Glutamatergic neuron (in vitro differentiated cells): ENCODE results near the gene MROH2B. TPM values are rescaled to one million over a fixed set of nuclear protein-coding genes. Genes with fewer than 3 reads are reported as not detected.

Source experiments
- DNase-seq: peaks from one replicate; pipeline ENCODE4 v3.0.0; 2022
- H3K27ac Mint-ChIP-seq: one replicate; pipeline ENCODE4 v1.8.0; 2020; ENCODE audit warnings: mild to moderate bottlenecking, mixed read lengths, inconsistent platforms; ENCODE audit not compliant: unreplicated experiment
- H3K27me3 Mint-ChIP-seq: one replicate; pipeline ENCODE4 v1.8.0; 2020; ENCODE audit warnings: mild to moderate bottlenecking, moderate library complexity, mixed read lengths, inconsistent platforms; ENCODE audit not compliant: unreplicated experiment
- H3K36me3 Mint-ChIP-seq: one replicate; pipeline ENCODE4 v1.8.0; 2020; ENCODE audit warnings: mild to moderate bottlenecking, mixed read lengths, inconsistent platforms; ENCODE audit not compliant: unreplicated experiment
- H3K4me1 Mint-ChIP-seq: one replicate; pipeline ENCODE4 v1.8.0; 2020; ENCODE audit warnings: mild to moderate bottlenecking, low read depth, mixed read lengths, inconsistent platforms; ENCODE audit not compliant: unreplicated experiment
- H3K4me3 Mint-ChIP-seq: one replicate; pipeline ENCODE4 v1.8.0; 2020; ENCODE audit warnings: mild to moderate bottlenecking, mixed read lengths, inconsistent platforms; ENCODE audit not compliant: unreplicated experiment
- H3K9me3 Mint-ChIP-seq: one replicate; pipeline ENCODE4 v1.8.0; 2020; ENCODE audit warnings: mild to moderate bottlenecking, moderate library complexity, mixed read lengths, inconsistent platforms; ENCODE audit not compliant: unreplicated experiment
- CTCF ChIP-seq: fragments of 200-600 bp; sonication (generic); IDR thresholded peaks from one replicate; pipeline ENCODE4 v1.5.0; 2021; ENCODE audit not compliant: partially characterized antibody, unreplicated experiment
- total RNA-seq: library from RNA; stranded (reverse); fragmentation: NEBNext Ultra II Directional; extraction: Animal tissue kit (Norgen Biotek cat#: 25700); gene quantifications from one replicate; pipeline ENCODE4 v1.2.1, GENCODE V29; 2021; ENCODE audit not compliant: unreplicated experiment

Gene MROH2B
- total RNA-seq, 1 donor from 2014 or later: not detected

GRCh38 chr5:40958811-40959210, 112.3 kb downstream of the MROH2B start:
- Mint-ChIP-seq H3K4me3 (no peak overlapping the region), H3K36me3 (no peaks in the 10 kb centered on the region), H3K27ac (no peak overlapping the region), H3K4me1 (no peaks in the 10 kb centered on the region), H3K9me3 (no peaks in the 10 kb centered on the region), H3K27me3 (no peaks in the 10 kb centered on the region)
- TF ChIP-seq CTCF: no peak
- DNase-seq: no peak

GRCh38 chr5:40957048-40957447, 114.1 kb downstream of the MROH2B start:
- no peaks in the 10 kb centered on the region for H3K4me1 Mint-ChIP-seq
- TF ChIP-seq CTCF: no peak
- no peaks in the 10 kb centered on the region for H3K36me3 Mint-ChIP-seq

GRCh38 chr5:40955313-40955712, 115.8 kb downstream of the MROH2B start:
- no peak for TF ChIP-seq CTCF
- Mint-ChIP-seq H3K36me3 (no peaks in the 10 kb centered on the region), H3K4me3 (no peak overlapping the region), H3K4me1 (no peaks in the 10 kb centered on the region), H3K27me3 (no peaks in the 10 kb centered on the region), H3K9me3 (no peaks in the 10 kb centered on the region), H3K27ac (no peak overlapping the region)
- DNase-seq: no peak

More at GRCh38 chr5:40957048-40957447, 114.1 kb downstream of the MROH2B start:
- DNase-seq: no peak
- H3K27ac Mint-ChIP-seq: no peak overlapping the region
- no peaks in the 10 kb centered on the region for H3K9me3 Mint-ChIP-seq
- no peaks in the 10 kb centered on the region for H3K27me3 Mint-ChIP-seq
- H3K4me3 Mint-ChIP-seq: no peak overlapping the region

Other genes with a start within 250 kb of the MROH2B start
- gene RPL37, start 236.1 kb downstream of the MROH2B start, total RNA-seq: 840 TPM
- not detected for gene CARD6, start 230.0 kb downstream of the MROH2B start, total RNA-seq
- gene C7, start 161.8 kb downstream of the MROH2B start, total RNA-seq: not detected
- gene C6, start 142.2 kb upstream of the MROH2B start, total RNA-seq: not detected